ENCODE results near the gene PAX9. TPM values are rescaled to one million over a fixed set of nuclear protein-coding genes. Genes with fewer than 3 reads are reported as not detected.

The PAX9 gene
- total and polyA plus RNA-seq, 2 donors, result 0.48 TPM

- H3K4me1 ChIP-seq (ENCODE audit: insufficient read depth), result no peaks in the 10 kb centered on the region
- 15% methylated on average over 19 of the region's 19 CpGs for WGBS
- no peak overlapping the region for H3K4me3 ChIP-seq (ENCODE audit: low read depth, low read length)
- H3K27ac ChIP-seq (ENCODE audit: low read depth), result no peak overlapping the region
- no peaks in the 10 kb centered on the region for H3K36me3 ChIP-seq (ENCODE audit: insufficient read depth)
- no peak for DNase-seq (ENCODE audit: extremely low spot score)
Observed at GRCh38 chr14:36659822-36660735, 1.6 kb upstream of the PAX9 start.

GRCh38 chr14:36660736-36661505 lies 739 bp upstream of the PAX9 start:
- Histone ChIP-seq H3K4me1 (ENCODE audit: insufficient read depth) (no peaks in the 10 kb centered on the region), H3K4me3 (ENCODE audit: low read depth, low read length) (no peak overlapping the region), H3K27ac (ENCODE audit: low read depth) (no peak overlapping the region), H3K36me3 (ENCODE audit: insufficient read depth) (no peaks in the 10 kb centered on the region)
- 11% methylated on average over 35 of the region's 35 CpGs for WGBS
- DNase-seq (ENCODE audit: extremely low spot score), result no peak

DNA sequence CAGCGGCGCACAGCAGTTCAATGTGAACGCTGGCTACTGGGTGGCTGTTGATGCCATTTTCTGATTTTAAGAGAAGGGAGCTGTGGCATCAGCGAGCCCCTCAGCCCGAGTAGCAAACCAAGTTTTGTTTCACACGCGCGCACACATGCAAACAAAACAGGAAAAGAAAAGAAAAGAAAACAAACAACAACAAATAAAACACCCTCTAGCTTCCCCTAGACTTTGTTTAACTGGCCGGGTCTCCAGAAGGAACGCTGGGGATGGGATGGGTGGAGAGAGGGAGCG lies 540 bp downstream of the PAX9 start:
- Histone ChIP-seq H3K27ac (ENCODE audit: low read depth) (no peak overlapping the region), H3K4me3 (ENCODE audit: low read depth, low read length) (peak overlapping the region; percentile 32), H3K4me1 (ENCODE audit: insufficient read depth) (no peaks in the 10 kb centered on the region), H3K36me3 (ENCODE audit: insufficient read depth) (no peaks in the 10 kb centered on the region)
- WGBS, result 1% methylated on average over 11 of the region's 11 CpGs
- DNase-seq (ENCODE audit: extremely low spot score), result no peak

- no peaks in the 10 kb centered on the region for H3K36me3 ChIP-seq (ENCODE audit: insufficient read depth)
- H3K4me3 ChIP-seq (ENCODE audit: low read depth, low read length), result peak overlapping the region; percentile 32
- no peak for DNase-seq (ENCODE audit: extremely low spot score)
- H3K27ac ChIP-seq (ENCODE audit: low read depth), result no peak overlapping the region
- 3% methylated on average over 71 of the region's 71 CpGs for WGBS
- no peaks in the 10 kb centered on the region for H3K4me1 ChIP-seq (ENCODE audit: insufficient read depth)
Observed at GRCh38 chr14:36662543-36663403, 1.1 kb downstream of the PAX9 start.

- WGBS, result 7% methylated on average over 39 of the region's 39 CpGs
- H3K4me1 ChIP-seq (ENCODE audit: insufficient read depth), result no peaks in the 10 kb centered on the region
- no peaks in the 10 kb centered on the region for H3K36me3 ChIP-seq (ENCODE audit: insufficient read depth)
- DNase-seq (ENCODE audit: extremely low spot score), result no peak
- no peak overlapping the region for H3K4me3 ChIP-seq (ENCODE audit: low read depth, low read length)
- no peak overlapping the region for H3K27ac ChIP-seq (ENCODE audit: low read depth)
Observed at GRCh38 chr14:36663404-36664321, 2.0 kb downstream of the PAX9 start.

- no peak for DNase-seq (ENCODE audit: extremely low spot score)
- Histone ChIP-seq H3K4me3 (ENCODE audit: low read depth, low read length) (no peak overlapping the region), H3K4me1 (ENCODE audit: insufficient read depth) (no peaks in the 10 kb centered on the region), H3K27ac (ENCODE audit: low read depth) (no peak overlapping the region), H3K36me3 (ENCODE audit: insufficient read depth) (no peaks in the 10 kb centered on the region)
- WGBS, result 17% methylated on average over 9 of the region's 9 CpGs
Observed at GRCh38 chr14:36664322-36665193, 2.9 kb downstream of the PAX9 start.

DNA sequence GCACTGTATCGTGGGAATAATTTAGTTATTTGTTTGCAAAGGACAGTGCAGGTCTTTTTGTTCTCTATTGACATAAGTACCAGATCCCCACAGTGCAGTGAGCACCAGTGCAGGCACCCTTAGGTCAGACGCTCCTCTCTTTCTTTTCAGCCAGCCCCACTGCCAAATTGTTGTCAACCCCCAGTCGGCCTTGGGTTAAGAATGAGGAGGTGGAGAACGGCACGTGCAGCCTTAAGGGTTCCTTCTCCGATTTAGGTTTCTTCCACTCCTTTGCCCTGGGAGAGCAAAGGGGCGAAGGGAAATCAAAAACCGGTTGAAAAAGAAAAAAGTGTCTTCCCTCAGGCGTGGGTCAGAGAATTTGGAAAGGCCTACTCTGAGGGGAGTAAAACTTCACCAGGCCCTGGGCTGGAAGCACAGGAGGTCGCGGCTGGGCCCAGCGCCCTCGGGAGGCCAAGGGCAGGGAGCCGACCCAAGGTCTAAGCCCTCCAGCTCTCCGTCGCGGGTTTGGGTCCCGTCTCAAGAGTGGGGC lies 4.3 kb downstream of the PAX9 start:
- no peak for DNase-seq (ENCODE audit: extremely low spot score)
- H3K27ac ChIP-seq (ENCODE audit: low read depth), result no peak overlapping the region
- H3K4me3 ChIP-seq (ENCODE audit: low read depth, low read length), result no peak overlapping the region
- H3K4me1 ChIP-seq (ENCODE audit: insufficient read depth), result no peaks in the 10 kb centered on the region
- H3K36me3 ChIP-seq (ENCODE audit: insufficient read depth), result no peaks in the 10 kb centered on the region
- WGBS, result 29% methylated on average over 18 of the region's 18 CpGs

DNA sequence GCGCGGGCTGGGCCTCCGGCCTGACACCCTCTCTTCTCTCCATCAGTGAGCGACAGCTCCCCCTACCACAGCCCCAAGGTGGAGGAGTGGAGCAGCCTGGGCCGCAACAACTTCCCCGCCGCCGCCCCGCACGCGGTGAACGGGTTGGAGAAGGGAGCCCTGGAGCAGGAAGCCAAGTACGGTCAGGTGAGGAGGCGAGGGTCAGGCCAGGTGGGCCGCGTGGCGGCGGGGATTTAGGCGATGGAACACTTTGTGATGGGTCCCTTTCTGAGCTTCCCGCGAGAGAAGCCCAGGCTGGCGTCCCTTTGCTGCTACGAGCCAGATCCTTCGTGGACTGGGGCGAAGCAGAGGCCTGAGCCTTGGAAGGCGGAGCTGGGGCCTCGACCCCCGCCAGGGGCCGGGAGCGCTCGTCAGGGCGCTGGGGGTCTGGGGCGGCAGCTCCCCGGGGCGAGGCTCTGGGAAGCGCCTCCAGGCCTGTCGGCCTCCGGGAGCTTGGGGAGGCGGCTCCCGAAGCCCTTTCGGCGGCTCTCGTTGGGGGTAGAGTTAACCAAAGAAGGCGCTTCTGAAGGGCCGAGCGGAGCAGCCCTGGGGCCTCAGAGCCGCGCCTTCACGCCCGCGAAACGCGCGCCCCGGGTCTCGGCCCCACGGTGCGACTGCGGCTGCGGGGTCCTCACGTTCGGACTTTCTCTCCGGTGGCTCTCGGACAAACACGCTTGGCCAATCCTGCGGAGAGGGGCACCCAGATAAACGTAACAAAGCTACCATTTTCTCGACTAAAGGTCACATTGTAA lies 5.0 kb downstream of the PAX9 start:
- no peak overlapping the region for H3K4me3 ChIP-seq (ENCODE audit: low read depth, low read length)
- no peak for DNase-seq (ENCODE audit: extremely low spot score)
- H3K27ac ChIP-seq (ENCODE audit: low read depth), result no peak overlapping the region
- H3K4me1 ChIP-seq (ENCODE audit: insufficient read depth), result no peaks in the 10 kb centered on the region
- H3K36me3 ChIP-seq (ENCODE audit: insufficient read depth), result no peaks in the 10 kb centered on the region
- 11% methylated on average over 68 of the region's 68 CpGs for WGBS

- DNase-seq (ENCODE audit: extremely low spot score), result no peak
- WGBS, result 22% methylated on average over 4 of the region's 4 CpGs
- no peaks in the 10 kb centered on the region for H3K36me3 ChIP-seq (ENCODE audit: insufficient read depth)
Observed at GRCh38 chr14:36667679-36668078, 6.0 kb downstream of the PAX9 start.

GRCh38 chr14:36671149-36671548 lies 9.5 kb downstream of the PAX9 start:
- DNase-seq (ENCODE audit: extremely low spot score), result no peak
- Histone ChIP-seq H3K4me1 (ENCODE audit: insufficient read depth) (no peaks in the 10 kb centered on the region), H3K27ac (ENCODE audit: low read depth) (no peak overlapping the region), H3K36me3 (ENCODE audit: insufficient read depth) (no peaks in the 10 kb centered on the region), H3K4me3 (ENCODE audit: low read depth, low read length) (no peak overlapping the region)
- 62% methylated on average over 3 of the region's 3 CpGs for WGBS

More at GRCh38 chr14:36667679-36668078, 6.0 kb downstream of the PAX9 start:
- Histone ChIP-seq H3K4me1 (ENCODE audit: insufficient read depth) (no peaks in the 10 kb centered on the region), H3K4me3 (ENCODE audit: low read depth, low read length) (no peak overlapping the region), H3K27ac (ENCODE audit: low read depth) (no peak overlapping the region)

DNA sequence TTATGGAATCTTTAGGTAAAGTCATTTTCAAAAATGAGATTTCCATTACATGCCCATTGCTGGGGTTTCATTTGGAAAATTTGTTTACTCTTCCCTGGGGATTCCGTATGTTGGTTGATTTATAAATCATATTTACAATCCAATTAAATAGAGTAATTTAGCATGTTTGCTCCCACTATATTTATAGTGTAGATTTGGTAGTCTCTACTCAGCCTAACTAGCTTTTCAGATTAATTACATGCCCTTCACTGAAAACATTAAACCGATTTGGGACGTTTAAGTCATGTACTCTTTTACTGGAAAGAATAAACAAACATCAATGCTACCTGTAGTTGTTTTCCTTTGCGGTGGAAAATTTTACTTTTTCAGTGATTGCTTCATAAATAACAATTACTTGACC lies 10.4 kb downstream of the PAX9 start:
- Histone ChIP-seq H3K27ac (ENCODE audit: low read depth) (no peak overlapping the region), H3K36me3 (ENCODE audit: insufficient read depth) (no peaks in the 10 kb centered on the region), H3K4me3 (ENCODE audit: low read depth, low read length) (no peak overlapping the region), H3K4me1 (ENCODE audit: insufficient read depth) (no peaks in the 10 kb centered on the region)
- no peak for DNase-seq (ENCODE audit: extremely low spot score)
- WGBS, result 72% methylated on average over 4 of the region's 4 CpGs
